T-helper 22 cell (primary cell): ENCODE results near the gene GPX6.
"Not testable (repeated sequence)": the region's sequence is repeated elsewhere in the genome, so short reads cannot be mapped to it uniquely, and the experiment has no call there.

Experiments used
- DNase-seq: peaks from one replicate; pipeline ENCODE4 v3.0.0-alpha.2; 2020; ENCODE audit warnings: low read depth

Gene GPX6

GRCh38 chr6:28523241-28523622 lies 7.6 kb upstream of the GPX6 start:
- DNase-seq: no peak

GRCh38 chr6:28522594-28523240 lies 7.1 kb upstream of the GPX6 start:
- DNase-seq: no peak

DNA sequence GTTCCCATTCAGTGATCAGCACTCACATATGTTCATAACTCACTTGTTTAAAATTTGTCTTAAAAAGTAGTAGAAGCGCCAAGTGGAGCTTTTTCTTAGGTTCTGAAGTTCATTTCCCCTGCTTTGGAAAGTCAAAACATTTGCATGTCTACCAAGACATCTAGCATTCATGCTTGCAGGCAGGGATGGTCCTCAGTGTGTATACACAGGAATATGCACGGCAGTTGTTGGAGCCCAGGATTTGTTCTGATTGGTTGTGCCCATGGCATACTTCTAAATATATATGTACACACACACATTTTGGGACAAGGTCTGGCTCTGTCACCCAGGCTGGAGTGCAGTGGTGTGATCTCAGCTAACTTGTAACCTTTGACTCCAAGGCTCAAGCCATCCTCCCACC lies 2.4 kb upstream of the GPX6 start:
- DNase-seq: no peak

DNA sequence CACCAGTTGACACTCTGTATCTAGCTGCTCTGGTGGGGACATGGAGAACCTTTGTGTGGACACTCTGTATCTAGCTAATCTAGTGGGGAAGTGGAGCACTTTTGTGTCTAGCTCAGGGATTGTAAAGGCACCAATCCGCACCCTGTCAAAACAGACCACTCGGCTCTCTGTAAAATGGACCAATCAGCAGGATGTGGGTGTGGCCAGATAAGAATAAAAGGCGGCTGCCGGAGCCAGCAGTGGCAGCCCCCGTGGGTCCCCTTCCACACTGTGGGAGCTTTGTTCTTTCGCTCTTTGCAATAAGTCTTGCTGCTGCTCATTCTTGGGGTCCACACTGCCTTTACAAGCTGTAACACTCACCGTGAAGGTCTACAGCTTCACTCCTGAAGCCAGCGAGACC lies 3.2 kb downstream of the GPX6 start:
- not testable (repeated sequence) for DNase-seq

GRCh38 chr6:28511628-28512300 lies 3.8 kb downstream of the GPX6 start:
- no peak for DNase-seq

DNA sequence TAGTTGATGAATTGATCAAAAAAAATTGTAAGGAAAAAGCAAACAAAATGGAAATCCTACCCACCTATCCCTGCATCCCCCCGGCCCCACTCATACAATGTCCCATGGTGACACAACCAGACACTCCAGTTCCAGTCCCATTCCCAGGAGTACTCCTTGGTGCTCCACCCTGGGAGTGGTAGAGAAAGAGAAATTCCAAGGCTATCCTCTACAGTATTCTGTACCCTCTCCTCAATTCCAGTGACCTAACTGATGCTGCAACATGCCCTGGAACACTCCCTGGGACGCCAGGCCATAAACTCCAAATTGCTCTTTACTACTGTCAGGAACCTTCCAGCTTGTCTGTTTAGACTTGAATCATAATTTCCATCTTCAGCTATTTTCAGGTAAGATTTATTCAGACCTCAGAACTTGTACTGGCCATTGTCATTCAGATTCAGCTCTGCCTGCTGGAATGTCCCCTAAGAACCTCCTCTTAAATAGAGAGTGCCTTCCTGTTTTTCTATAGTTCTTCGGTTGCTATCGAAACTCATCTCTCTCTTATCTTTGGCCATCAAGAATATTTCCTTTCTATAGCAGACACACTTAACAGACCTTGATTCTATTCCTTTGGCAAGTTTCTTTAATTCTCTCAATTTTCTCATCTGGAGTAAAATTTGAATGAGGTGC lies 8.7 kb downstream of the GPX6 start:
- DNase-seq: no peak

GRCh38 chr6:28505733-28506132 lies 9.9 kb downstream of the GPX6 start:
- no peak for DNase-seq

DNA sequence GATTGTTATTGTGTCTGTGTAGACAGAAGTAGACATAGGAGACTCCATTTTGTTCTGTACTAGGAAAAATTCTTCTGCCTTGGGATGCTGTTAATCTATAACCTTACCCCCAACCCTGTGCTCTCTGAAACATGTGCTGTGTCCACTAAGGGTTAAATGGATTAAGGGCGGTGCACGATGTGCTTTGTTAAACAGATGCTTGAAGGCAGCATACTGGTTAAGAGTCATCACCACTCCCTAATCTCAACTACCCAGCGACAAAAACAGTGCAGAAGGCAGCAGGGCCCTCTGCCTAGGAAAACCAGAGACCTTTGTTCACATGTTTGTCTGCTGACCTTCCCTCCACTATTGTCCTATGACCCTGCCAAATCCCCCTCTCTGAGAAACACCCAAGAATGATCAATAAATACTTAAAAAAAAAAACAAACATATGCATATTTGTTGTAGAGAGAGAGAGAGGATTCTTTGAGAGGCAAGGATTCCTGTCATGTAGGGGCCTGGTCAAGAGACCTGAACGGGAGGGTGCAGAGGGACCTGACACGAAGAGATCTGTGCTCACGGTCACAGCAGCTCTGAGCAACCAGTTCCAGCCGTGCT lies 12.8 kb downstream of the GPX6 start:
- not testable (repeated sequence) for DNase-seq

- not testable (repeated sequence) for DNase-seq
Observed at GRCh38 chr6:28502136-28502535, 13.5 kb downstream of the GPX6 start.

- no peak for DNase-seq
Observed at GRCh38 chr6:28501259-28501658, 14.3 kb downstream of the GPX6 start.

GRCh38 chr6:28497893-28498292 lies 17.7 kb downstream of the GPX6 start:
- DNase-seq: no peak

DNA sequence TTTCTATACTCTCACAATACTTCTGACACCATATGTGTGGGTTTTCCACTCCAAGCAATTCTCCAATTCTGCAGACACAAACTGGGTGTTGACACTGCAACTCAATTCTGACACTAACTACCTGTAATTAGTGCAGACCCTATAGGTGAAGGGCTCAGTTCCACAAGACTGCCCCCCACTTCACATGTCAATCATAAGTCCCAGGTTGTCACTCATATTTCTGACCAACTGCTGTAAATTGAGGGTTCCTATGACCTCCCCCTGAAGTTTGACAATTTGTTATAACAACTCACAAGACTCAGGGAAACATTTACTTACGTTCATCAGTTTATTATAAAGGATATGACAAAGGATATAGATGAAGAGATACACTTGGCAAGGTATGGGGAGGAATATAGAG lies 18.3 kb downstream of the GPX6 start:
- DNase-seq: no peak

- no peak for DNase-seq
Observed at GRCh38 chr6:28496099-28496779, 19.4 kb downstream of the GPX6 start.

DNA sequence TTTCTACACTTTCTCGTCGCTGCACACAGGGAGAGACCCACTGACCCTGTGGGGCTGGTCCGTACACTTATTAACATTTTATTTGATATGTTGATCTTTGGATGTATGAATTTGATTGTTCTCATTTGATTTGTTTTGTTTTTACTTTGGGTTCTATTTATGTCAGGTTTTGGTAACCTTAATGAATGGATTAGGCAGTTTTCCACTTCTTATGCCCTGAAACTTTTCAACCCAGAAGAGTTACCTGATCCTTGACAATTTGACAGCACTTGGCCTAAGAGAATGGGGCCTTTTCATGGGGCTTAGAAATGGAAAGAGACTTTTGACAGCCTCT lies 23.6 kb downstream of the GPX6 start:
- DNase-seq: no peak

DNA sequence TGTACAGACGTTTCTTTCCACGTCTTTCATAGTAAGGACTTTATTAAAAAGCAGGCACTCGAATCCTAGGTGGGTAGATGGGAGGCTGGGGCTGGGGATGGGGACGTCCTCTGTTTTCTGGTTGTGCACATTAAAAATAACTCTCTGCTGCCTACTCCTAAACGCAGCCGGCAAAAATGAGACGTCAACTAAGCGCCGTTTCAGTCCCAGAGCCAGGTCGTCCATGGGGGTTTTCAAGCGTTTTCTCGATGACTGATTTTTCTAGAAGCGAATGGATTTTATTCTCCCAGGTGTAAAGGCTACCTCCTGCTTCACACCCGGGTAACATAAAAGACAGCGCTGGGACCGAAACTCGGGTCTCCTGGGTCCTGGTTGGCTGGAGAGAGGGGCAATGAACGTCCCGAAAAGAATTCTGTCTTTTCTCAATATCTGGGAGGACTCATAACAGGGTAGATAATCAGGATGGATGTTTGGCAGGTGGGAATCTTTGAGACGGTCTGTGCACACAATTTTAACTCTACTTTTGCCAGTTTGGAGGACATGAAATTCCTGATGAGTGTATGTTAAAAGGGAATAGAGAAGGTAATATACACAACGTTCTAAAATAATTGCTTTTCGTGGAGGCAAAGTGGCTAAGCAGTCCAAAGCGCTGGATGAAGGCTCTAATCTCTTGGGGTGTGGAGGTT lies 25.2 kb downstream of the GPX6 start:
- no peak for DNase-seq

- no peak for DNase-seq
Observed at GRCh38 chr6:28489366-28490204, 26.0 kb downstream of the GPX6 start.

- no peak for DNase-seq
Observed at GRCh38 chr6:28488916-28489365, 26.7 kb downstream of the GPX6 start.

- no peak for DNase-seq
Observed at GRCh38 chr6:28486988-28487742, 28.4 kb downstream of the GPX6 start.

DNA sequence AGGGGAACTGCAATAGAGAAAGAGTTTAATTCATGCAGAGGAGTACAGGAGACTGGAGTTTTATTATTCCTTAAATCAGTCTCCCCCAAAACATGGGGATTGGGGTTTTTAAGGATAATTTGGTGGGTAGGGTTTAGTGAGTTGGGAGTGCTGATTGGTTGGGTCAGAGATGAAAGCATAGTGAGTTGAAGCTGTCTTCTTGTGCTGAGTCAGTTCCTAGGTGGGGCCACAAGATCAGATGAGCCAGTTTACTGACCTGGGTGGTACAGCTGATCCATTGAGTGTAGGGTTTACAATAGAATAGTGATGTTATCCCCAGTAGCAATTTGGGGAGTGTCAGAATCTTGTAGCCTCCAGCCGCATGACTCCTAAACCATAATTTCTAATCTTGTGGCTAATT lies 29.1 kb downstream of the GPX6 start:
- DNase-seq: no peak

GRCh38 chr6:28485482-28485881 lies 30.1 kb downstream of the GPX6 start:
- DNase-seq: no peak
